ENCODE measurements around the gene ELF1.
"Not testable (repeated sequence)": the region's sequence is repeated elsewhere in the genome, so short reads cannot be mapped to it uniquely, and the experiment has no call there.

ELF1 gene

GRCh38 chr13:40982772-40983171 lies 36.3 kb downstream of the ELF1 start:
- DNase-seq: no peak

- no peak for DNase-seq
These were observed 37.2 kb downstream of the ELF1 start for GRCh38 chr13:40981949-40982348.

- DNase-seq: no peak
These were observed 37.8 kb downstream of the ELF1 start for GRCh38 chr13:40981361-40981760.

GRCh38 chr13:40980461-40980860 lies 38.7 kb downstream of the ELF1 start:
- DNase-seq: no peak

- DNase-seq: no peak
These were observed 39.9 kb downstream of the ELF1 start for GRCh38 chr13:40979232-40979631.

GRCh38 chr13:40978109-40978508 lies 41.0 kb downstream of the ELF1 start:
- DNase-seq: not testable (repeated sequence)

- no peak for DNase-seq
These were observed 43.7 kb downstream of the ELF1 start for GRCh38 chr13:40975441-40975840.

GRCh38 chr13:40974460-40975407 lies 44.4 kb downstream of the ELF1 start:
- peak; percentile 24 for DNase-seq

- DNase-seq: no peak
These were observed 45.7 kb downstream of the ELF1 start for GRCh38 chr13:40973409-40973808.

- no peak for DNase-seq
These were observed 47.8 kb downstream of the ELF1 start for GRCh38 chr13:40971321-40971720.

- DNase-seq: no peak
These were observed 48.3 kb downstream of the ELF1 start for GRCh38 chr13:40970803-40971202.

GRCh38 chr13:40969169-40969901 lies 49.8 kb downstream of the ELF1 start:
- no peak for DNase-seq

GRCh38 chr13:40968416-40969000 lies 50.6 kb downstream of the ELF1 start:
- DNase-seq: peak; percentile 19

- no peak for DNase-seq
These were observed 52.8 kb downstream of the ELF1 start for GRCh38 chr13:40966298-40966697.

GRCh38 chr13:40963927-40964326 lies 55.2 kb downstream of the ELF1 start:
- DNase-seq: peak; percentile 30

- no peak for DNase-seq
These were observed 57.3 kb downstream of the ELF1 start for GRCh38 chr13:40961826-40962225.

GRCh38 chr13:40961214-40961613 lies 57.9 kb downstream of the ELF1 start:
- no peak for DNase-seq

GRCh38 chr13:40960716-40961115 lies 58.4 kb downstream of the ELF1 start:
- no peak for DNase-seq

- DNase-seq: no peak
These were observed 60.5 kb downstream of the ELF1 start for GRCh38 chr13:40958655-40959054.

GRCh38 chr13:40946485-40946884 lies 72.6 kb downstream of the ELF1 start:
- no peak for DNase-seq

- DNase-seq: no peak
These were observed 76.0 kb downstream of the ELF1 start for GRCh38 chr13:40943073-40943472.

- no peak for DNase-seq
These were observed 77.5 kb downstream of the ELF1 start for GRCh38 chr13:40941581-40941980.

GRCh38 chr13:40940841-40941240 lies 78.3 kb downstream of the ELF1 start:
- DNase-seq: no peak
